Femur (tissue), 1 donor: ENCODE data around the gene P2RY8.
"Not testable (repeated sequence)": the region's sequence is repeated elsewhere in the genome, so short reads cannot be mapped to it uniquely, and the experiment has no call there.

Source experiments
- DNase-seq: peaks from one replicate; pipeline ENCODE4 v3.0.0-alpha.2; 2017

The P2RY8 gene

DNA sequence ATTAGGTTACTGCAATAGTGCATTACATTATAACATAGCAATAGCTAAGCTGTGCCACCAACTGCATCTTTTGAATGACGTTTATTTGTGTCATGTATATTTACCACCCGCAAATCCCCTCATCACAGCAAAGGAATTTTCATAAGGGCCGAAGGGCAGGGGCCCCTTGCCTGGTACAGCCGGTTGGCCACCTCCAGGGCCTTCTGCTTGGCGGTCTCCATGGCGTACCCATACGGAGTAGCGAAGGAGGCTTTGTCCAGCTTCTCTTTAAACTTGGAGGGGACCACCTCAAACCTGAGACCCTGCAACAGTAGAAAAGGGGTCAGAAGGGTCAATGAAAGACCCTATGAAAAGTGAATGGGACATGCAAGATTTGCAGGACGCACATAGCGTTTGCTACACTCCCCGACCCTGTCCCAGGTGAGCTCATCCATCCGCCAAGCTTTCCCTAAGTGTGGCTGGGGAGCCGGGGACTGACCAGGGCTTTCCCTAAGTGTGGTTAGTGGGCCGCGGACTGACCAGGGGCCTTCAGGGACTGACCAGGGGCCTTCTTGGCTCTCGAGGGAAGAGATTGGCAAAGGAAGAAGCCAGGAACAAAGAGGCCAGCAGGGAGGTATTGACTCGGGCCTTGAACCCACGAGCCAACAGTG, 94.8 kb downstream of the P2RY8 start:
- DNase-seq, result peak; percentile 10

DNA sequence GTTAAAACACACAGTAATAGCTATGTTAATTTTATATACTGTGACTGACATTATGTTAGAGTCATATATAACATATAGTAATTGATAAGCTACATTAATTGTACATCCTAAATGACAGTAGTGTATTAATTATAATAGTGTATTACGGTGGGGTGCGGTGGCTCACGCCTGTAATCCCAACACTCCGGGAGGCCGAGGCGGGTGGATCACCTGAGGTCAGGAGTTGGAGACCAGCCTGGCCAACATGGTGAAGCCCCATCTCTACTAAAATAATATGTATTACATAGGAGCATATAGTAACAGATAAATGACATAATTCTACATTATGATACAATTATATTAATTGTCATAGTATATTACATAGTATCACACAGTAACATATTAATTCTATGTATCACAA, 96.5 kb downstream of the P2RY8 start:
- no peak for DNase-seq

DNA sequence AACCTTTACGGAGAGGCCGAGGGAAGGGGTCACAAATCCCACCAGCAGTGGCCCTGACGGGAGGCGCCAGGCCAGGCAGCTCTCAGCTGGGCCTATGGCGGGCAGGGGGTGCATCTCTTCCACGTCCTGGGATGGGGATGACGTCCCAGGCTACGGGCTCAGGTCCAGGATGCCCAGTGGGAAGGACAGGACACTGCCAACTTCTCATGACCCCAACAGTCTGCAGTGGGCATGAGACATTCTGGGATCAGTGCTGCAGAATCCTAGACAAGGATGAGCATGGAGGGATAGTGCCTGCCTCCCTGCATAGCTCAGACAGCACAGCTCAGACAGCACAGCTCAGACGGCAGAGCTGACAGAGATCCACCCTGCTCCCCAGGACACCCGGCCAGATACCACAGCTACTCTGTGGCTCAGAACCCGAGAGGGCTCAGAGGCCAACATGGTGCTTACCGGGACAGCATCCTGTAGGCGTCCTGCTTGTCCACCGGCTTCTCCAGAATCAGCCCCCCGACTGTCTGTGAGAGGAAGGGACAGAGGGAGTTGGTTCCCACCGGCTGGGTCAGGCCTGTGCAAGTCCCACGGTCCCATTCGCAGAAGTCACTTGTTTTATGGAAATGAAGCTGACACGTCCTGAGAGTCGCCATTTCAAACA, 101.6 kb downstream of the P2RY8 start:
- DNase-seq, result peak; percentile 11

DNA sequence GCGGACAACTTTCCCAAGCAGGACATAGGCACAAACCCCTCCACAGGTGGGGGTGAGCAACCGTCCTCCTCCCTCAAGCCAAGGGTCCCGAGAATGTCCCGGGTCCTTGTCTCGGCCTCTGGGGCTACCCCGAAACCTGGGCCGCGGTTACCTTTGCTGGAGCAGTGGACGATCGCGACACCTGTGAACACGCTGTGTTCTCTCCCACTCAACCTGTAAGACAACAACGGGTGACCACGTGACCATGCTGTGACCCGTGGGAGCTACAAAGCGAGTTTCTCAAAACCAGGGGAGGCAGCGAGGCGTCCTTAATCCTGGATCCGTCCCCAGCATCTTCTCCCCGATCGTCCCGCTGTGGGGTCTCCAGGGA, 102.1 kb downstream of the P2RY8 start:
- DNase-seq, result no peak

GRCh38 chrX:1433646-1434357, 103.2 kb downstream of the P2RY8 start:
- DNase-seq, result peak; percentile 14

DNA sequence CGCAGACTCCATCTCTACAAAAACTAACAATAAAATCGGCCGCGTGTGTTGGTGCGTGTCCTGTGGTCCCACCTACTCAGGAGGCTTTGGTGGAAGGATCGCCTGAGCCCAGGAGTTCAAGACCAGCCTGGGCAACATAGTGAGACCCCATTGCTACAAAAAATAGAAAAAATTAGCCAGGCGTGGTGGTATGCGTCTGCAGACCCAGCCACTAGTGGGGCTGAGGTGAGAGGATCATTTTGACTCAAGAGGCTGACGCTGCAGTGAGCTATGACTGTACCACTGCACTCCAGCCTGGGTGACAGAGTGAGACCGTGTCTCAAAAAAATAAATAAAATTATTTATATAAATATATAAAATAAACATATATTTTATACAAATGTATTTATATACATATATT, 106.5 kb downstream of the P2RY8 start:
- DNase-seq, result no peak

- DNase-seq, result no peak
These were observed 109.2 kb downstream of the P2RY8 start for GRCh38 chrX:1427756-1428155.

DNA sequence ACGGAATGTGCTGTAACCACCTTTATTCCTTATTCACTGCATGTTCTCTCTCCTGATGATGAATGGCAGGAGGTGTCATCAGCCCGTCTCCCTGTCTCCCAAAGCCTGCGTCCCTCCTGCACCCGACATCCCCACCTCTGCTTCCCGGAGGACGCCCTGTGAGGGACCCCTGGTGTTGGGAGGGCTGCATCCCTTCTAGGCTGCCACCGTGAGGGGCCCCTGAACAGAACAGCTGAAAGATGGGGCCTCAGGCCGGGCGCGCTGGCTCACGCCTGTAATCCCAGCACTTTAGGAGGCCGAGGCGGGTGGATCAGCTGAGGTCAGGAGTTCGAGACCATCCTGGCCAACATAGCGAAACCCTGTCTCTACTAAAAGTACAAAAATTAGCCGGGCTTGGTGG, 110.7 kb downstream of the P2RY8 start:
- DNase-seq, result not testable (repeated sequence)

DNA sequence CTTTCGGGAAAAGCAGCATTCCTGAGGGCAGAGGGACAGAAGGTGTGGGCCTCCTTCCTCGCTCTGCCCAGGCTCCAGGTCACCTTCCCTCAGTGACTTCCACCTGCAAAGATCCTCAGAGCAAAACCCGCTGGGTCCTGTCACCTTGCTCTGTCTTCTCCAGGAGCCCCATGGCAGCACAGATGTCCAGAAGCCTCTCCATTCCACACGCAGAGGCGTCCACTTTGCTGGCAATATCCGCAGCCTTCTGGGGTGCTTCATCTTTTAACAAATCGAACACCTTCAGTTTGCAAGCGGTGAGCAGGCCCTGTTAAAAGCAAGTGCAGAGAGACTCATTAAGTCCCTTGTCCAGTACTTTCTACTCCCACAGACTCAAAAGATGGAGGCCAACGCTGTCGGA, 111.6 kb downstream of the P2RY8 start:
- no peak for DNase-seq

DNA sequence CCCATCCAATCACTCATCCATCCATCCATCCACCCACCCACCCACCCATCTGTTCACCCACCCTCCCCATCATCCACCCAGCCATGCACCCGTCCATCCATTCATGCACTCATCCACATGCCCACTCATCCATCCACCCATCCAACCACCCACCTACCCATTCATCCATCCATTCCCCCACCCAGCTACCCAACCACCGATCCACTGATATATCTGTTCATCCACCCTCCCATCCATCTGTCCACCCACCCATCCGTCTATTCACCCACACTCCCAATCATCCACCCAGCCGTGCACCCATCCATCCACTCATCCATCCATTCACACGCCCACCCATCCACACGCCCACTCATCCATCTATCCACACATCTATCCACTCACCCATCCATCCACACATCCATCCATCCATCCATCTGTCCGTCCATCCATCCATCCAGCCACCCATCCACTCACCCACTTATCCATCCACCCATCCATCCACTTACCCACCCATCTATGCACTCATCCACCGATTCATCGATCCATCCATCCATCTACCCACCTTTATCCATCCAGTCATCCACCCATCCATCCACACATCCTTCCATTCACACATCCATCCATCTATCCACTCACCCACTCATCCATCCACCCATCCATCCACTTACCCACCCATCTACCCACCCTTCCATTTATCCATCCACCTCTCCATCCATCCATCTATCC, 112.7 kb downstream of the P2RY8 start:
- no peak for DNase-seq

DNA sequence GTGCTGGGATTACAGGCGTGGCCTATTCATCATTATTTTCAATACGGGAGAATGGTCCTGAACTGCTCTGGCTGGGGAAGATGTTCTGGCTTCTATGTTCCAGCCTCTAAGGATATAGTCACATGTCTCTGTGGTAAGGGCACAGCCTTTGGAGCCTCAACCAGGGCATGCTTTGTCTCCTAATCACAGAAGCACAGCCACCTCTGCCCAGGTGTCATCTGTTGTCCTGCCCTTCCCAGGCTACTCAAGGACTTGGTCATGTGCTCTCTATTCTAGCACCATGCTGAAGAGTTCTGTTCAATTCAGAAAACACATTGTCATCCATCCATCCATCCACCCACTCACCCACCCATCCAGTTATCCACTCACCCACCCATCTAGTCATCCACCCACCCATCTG, 113.8 kb downstream of the P2RY8 start:
- no peak for DNase-seq

DNA sequence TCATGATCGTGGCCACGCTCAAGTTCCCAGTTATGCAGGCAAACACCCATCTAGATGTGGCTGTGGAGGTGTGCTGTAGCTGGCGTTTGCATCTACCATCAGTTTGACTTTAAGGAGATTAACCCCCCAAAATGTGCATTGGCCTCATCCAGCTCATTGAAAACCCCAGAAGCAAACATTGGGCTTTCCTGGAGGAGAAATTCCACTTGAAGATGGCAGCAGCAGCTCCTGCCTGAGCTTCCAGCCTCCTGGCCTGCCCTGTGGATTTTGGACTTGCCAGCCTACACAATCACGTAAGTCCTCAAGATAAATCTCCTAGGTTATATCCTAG, 114.9 kb downstream of the P2RY8 start:
- no peak for DNase-seq

DNA sequence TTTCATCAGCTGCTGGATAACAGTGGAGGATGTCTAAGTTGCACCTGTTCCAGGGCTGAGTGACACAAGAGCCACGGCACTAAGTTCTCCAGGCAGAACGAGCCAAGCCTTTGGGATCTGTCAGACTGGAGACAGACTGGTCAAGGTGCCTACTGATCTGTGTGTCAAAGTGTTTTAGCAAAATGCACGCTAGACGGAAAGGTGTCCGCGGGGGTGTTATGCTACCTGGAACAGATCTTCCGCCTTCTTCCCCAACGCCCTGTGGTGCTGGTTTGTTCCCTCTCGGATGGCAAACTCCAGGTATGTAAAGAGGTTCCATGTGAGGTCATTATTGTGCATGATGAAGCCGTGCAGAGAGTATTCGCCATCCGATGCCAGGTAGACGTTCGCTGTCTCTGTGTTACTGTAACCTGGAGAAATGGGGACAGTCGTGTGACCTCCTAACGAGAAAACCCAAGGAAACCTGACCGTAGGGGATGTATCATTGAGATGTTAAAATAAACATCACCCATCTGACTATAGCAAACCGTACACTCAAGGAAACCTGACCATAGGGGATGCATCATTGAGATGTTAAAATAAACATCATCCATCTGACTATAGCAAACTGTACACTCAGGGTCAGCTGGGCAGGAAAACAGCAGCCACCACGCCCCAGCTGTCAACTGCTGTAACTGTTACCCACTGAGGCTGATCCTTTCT, 115.4 kb downstream of the P2RY8 start:
- DNase-seq, result no peak

GRCh38 chrX:1420371-1420770, 116.6 kb downstream of the P2RY8 start:
- DNase-seq, result no peak

GRCh38 chrX:1419545-1420355, 117.2 kb downstream of the P2RY8 start:
- DNase-seq, result no peak

GRCh38 chrX:1418901-1419544, 118.0 kb downstream of the P2RY8 start:
- DNase-seq, result no peak

DNA sequence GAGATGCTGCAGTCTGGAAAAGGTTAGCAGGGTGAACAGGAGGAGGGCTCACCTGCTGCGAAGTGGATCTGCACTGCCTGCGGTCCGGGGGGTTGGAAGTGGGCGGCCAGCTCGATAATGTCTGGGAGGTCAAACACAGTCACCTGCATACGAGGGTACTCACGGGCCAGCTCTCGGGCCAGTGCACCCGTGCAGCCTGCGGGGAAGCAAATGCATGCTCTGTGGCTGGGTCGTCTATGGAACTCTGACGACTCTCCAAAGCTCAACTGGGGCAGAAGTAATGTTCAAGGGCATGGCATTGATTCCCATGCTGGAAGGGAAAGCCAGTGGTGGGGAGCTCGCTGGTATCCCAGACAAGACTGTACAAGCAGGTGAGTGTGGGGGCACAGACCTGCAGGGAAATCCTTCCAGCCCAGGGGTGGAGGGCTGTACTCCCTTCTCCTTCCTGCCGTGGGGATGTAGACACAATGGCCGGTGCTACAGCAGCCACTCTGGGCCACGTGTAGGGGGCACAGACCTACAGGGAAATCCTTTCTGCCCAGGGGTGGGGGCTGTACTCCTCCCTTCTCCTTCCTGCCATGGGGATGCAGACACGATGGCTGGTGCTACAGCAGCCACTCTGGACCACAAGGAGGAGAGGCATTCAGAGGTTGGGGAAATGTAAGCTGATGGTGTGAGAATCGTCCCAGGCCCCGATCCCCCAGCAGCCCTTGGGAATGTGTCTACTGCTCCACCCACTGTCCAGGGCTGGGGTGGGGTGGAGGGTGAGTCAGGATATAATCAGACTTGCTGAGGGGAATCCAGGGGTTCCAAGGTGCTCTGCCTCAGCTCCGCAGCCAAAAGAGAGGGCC, 118.8 kb downstream of the P2RY8 start:
- no peak for DNase-seq

- no peak for DNase-seq
These were observed 119.8 kb downstream of the P2RY8 start for GRCh38 chrX:1416965-1417760.

DNA sequence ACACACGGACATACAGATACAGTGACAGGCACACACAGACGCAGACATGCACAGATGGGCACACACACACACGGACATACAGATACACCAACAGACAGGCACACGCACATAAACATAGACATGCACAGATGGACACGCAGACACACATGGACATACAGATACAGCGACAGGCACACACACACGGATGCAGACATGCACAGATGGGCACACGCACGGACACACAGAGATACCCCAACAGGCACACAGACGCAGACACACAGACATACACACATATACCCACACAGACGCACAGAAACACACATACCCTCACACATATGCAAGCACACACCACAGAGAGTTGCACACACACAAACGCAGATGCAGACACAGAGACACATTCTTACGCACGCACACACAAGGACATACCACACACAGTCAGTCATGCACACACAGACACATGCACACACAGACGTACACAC, 120.6 kb downstream of the P2RY8 start:
- no peak for DNase-seq
